ENCODE data around the gene TRNAU1AP. TPM values are rescaled to one million over a fixed set of nuclear protein-coding genes. Genes with fewer than 3 reads are reported as not detected.
"Not testable (repeated sequence)": the region's sequence is repeated elsewhere in the genome, so short reads cannot be mapped to it uniquely, and the experiment has no call there.

Gene TRNAU1AP
- polyA plus RNA-seq (ENCODE audit: insufficient read length in 3 of 3) = 10 to 100 TPM; 24.1 to 27.0 (median 25.5) TPM
- long read RNA-seq, donor 1, partial matches to known transcripts = 29 of 70 reads
- long read RNA-seq, donor 1, other reads (novel, unspliced or antisense) = 37 of 70 reads
- long read RNA-seq, donor 2, transcript TRNAU1AP-201 (9 exons, 1,799 nt) = major isoform, 7 of 8 reads
- long read RNA-seq, donor 2, partial matches to known transcripts = 0 of 8 reads
- long read RNA-seq, donor 2, other reads (novel, unspliced or antisense) = 0 of 8 reads
- long read RNA-seq, donor 3, transcript TRNAU1AP-201 (9 exons, 1,799 nt) = major isoform, 7 of 8 reads
- long read RNA-seq, donor 3, partial matches to known transcripts = 0 of 8 reads
- long read RNA-seq, donor 3, other reads (novel, unspliced or antisense) = 0 of 8 reads
- long read RNA-seq, donor 4, transcript TRNAU1AP-201 (9 exons, 1,799 nt) = major isoform, 9 of 10 reads
- long read RNA-seq, donor 4, partial matches to known transcripts = 0 of 10 reads
- long read RNA-seq, donor 4, other reads (novel, unspliced or antisense) = 0 of 10 reads
- long read RNA-seq, donor 5, partial matches to known transcripts = 0 of 3 reads
- long read RNA-seq, donor 5, other reads (novel, unspliced or antisense) = 0 of 3 reads
- long read RNA-seq, donor 6, transcript TRNAU1AP-201 (9 exons, 1,799 nt) = major isoform, 8 of 9 reads
- long read RNA-seq, donor 6, partial matches to known transcripts = 0 of 9 reads
- long read RNA-seq, donor 6, other reads (novel, unspliced or antisense) = 0 of 9 reads
- long read RNA-seq, donor 7, partial matches to known transcripts = 0 of 5 reads
- long read RNA-seq, donor 7, other reads (novel, unspliced or antisense) = 0 of 5 reads
- long read RNA-seq, donor 8, transcript TRNAU1AP-201 (9 exons, 1,799 nt) = major isoform, 5 of 5 reads
- long read RNA-seq, donor 8, partial matches to known transcripts = 0 of 5 reads
- long read RNA-seq, donor 8, other reads (novel, unspliced or antisense) = 0 of 5 reads
- long read RNA-seq, donor 9, transcript TRNAU1AP-201 (9 exons, 1,799 nt) = major isoform, 6 of 7 reads
- long read RNA-seq, donor 9, partial matches to known transcripts = 0 of 7 reads
- long read RNA-seq, donor 9, other reads (novel, unspliced or antisense) = 0 of 7 reads
- long read RNA-seq, donor 10, transcript TRNAU1AP-201 (9 exons, 1,799 nt) = major isoform, 9 of 14 reads
- long read RNA-seq, donor 10, partial matches to known transcripts = 5 of 14 reads
- long read RNA-seq, donor 10, other reads (novel, unspliced or antisense) = 0 of 14 reads
- long read RNA-seq, donor 11, partial matches to known transcripts = 0 of 5 reads
- long read RNA-seq, donor 11, other reads (novel, unspliced or antisense) = 0 of 5 reads
- long read RNA-seq, donor 12, transcript TRNAU1AP-201 (9 exons, 1,799 nt) = major isoform, 10 of 10 reads
- long read RNA-seq, donor 12, partial matches to known transcripts = 0 of 10 reads
- long read RNA-seq, donor 12, other reads (novel, unspliced or antisense) = 0 of 10 reads
- long read RNA-seq, donor 13, partial matches to known transcripts = 0 of 3 reads
- long read RNA-seq, donor 13, other reads (novel, unspliced or antisense) = 0 of 3 reads
- long read RNA-seq, donor 14 = 0 reads
- long read RNA-seq, donor 15, partial matches to known transcripts = 0 of 6 reads
- long read RNA-seq, donor 15, other reads (novel, unspliced or antisense) = 0 of 6 reads
- long read RNA-seq, donor 16, transcript TRNAU1AP-201 (9 exons, 1,799 nt) = major isoform, 6 of 35 reads
- long read RNA-seq, donor 16, partial matches to known transcripts = 13 of 35 reads
- long read RNA-seq, donor 16, other reads (novel, unspliced or antisense) = 15 of 35 reads

GRCh38 chr1:28552758-28553663 is at the start of gene TRNAU1AP:
TSS of gene TRNAU1AP (plus strand) at chr1:28553085. CDS start at chr1:28553111, 26 bp downstream.
- peak; percentile 97 for DNase-seq

- no peak for DNase-seq
Observed at GRCh38 chr1:28503117-28503516, 49.8 kb upstream of the TRNAU1AP start.

- DNase-seq = peak; percentile 99
Observed at GRCh38 chr1:28505406-28506187, 47.3 kb upstream of the TRNAU1AP start, which contains the start of gene RCC1. TSS of gene RCC1 (plus strand) at chr1:28506043. CDS start at chr1:28529867, 23,824 bp downstream.

GRCh38 chr1:28506907-28507246 is 46.0 kb upstream of the TRNAU1AP start:
- DNase-seq = no peak

- DNase-seq = no peak
Observed at GRCh38 chr1:28507247-28507645, 45.6 kb upstream of the TRNAU1AP start.

GRCh38 chr1:28507646-28508434 is 45.0 kb upstream of the TRNAU1AP start:
- DNase-seq = no peak

- no peak for DNase-seq
Observed at GRCh38 chr1:28508435-28508754, 44.5 kb upstream of the TRNAU1AP start.

- no peak for DNase-seq
Observed at GRCh38 chr1:28509705-28510272, 43.1 kb upstream of the TRNAU1AP start.

- DNase-seq = no peak
Observed at GRCh38 chr1:28510273-28510969, 42.5 kb upstream of the TRNAU1AP start.

GRCh38 chr1:28510970-28511440 is 41.9 kb upstream of the TRNAU1AP start:
- no peak for DNase-seq

GRCh38 chr1:28512058-28512611 is 40.8 kb upstream of the TRNAU1AP start:
- DNase-seq = no peak

GRCh38 chr1:28514445-28514933 is 38.4 kb upstream of the TRNAU1AP start:
- DNase-seq = not testable (repeated sequence)

- no peak for DNase-seq
Observed at GRCh38 chr1:28516518-28516956, 36.3 kb upstream of the TRNAU1AP start.

- no peak for DNase-seq
Observed at GRCh38 chr1:28517649-28517999, 35.3 kb upstream of the TRNAU1AP start.

- DNase-seq = peak; percentile 91
Observed at GRCh38 chr1:28518000-28518744, 34.7 kb upstream of the TRNAU1AP start.
